Measurements from ENCODE around the gene HOXC6.
"Not testable (repeated sequence)": the region's sequence is repeated elsewhere in the genome, so short reads cannot be mapped to it uniquely, and the experiment has no call there.

The HOXC6 gene

GRCh38 chr12:54058128-54058768, 30.0 kb downstream of the HOXC6 start:
- no peak for DNase-seq

- DNase-seq: no peak
Observed at GRCh38 chr12:54059668-54060067, 31.4 kb downstream of the HOXC6 start.

GRCh38 chr12:54060174-54060974, 32.1 kb downstream of the HOXC6 start:
- DNase-seq: no peak

GRCh38 chr12:54060975-54061778, 32.9 kb downstream of the HOXC6 start:
- DNase-seq: no peak

- DNase-seq: no peak
Observed at GRCh38 chr12:54065677-54066076, 37.4 kb downstream of the HOXC6 start.

- DNase-seq: no peak
Observed at GRCh38 chr12:54066408-54066807, 38.2 kb downstream of the HOXC6 start.

GRCh38 chr12:54068418-54069070, 40.3 kb downstream of the HOXC6 start:
- no peak for DNase-seq

GRCh38 chr12:54071942-54072341, 43.7 kb downstream of the HOXC6 start:
- no peak for DNase-seq

GRCh38 chr12:54074308-54074707, 46.1 kb downstream of the HOXC6 start:
- no peak for DNase-seq

- DNase-seq: no peak
Observed at GRCh38 chr12:54075409-54075808, 47.2 kb downstream of the HOXC6 start.

- DNase-seq: no peak
Observed at GRCh38 chr12:54075974-54076373, 47.7 kb downstream of the HOXC6 start.

GRCh38 chr12:54077843-54078242, 49.6 kb downstream of the HOXC6 start:
- not testable (repeated sequence) for DNase-seq

GRCh38 chr12:54079115-54079514, 50.9 kb downstream of the HOXC6 start:
- DNase-seq: not testable (repeated sequence)
